Left hindlimb (tissue), 1 donor: ENCODE data around the gene BRINP3.
"Not testable (repeated sequence)": the region's sequence is repeated elsewhere in the genome, so short reads cannot be mapped to it uniquely, and the experiment has no call there.

ENCODE experiments used
- DNase-seq: peaks from one replicate; pipeline ENCODE4 v3.0.0-alpha.2; 2018

BRINP3 gene

DNA sequence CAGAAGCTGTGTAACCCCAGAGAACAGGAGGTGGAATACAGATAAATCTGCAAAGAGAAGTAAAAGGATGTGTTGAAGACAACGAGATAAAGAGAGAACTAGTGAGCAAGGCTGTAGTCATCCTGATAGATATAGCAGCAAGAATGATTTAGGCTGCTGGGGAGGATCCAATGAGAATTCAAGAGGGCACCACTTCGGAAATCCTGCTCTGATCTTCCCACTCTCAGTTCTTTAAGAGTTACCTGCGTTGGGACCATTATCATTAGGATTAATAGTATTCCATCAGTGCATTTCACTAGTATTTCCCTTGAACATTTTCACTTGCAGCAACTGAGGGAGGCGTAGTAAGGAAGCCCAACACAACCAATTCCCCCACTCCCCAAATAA lies at the start of gene BRINP3:
Gene BRINP3, minus strand, starts transcription at position 103 of the 387 bp plus-strand sequence.
- DNase-seq = no peak

DNA sequence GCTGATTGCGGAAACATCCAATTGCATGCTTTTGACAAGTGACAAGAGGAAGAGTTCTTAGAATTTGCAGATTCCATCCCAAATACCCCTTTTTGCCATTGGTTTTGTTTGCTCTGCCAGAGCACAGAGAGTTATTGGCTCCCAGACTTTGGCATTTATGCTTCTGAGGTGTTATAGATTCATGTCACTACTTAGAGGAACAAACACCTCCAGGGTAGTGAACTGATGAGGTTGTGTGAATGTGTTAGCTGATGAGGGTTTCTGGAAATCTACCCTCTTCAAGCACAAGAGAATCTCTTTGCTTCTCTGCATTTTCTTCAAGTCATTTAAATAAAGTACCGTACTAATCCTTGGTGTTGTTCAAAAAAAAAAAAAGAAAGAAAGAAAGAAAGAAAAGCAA lies 33.9 kb upstream of the BRINP3 start:
- DNase-seq = no peak

DNA sequence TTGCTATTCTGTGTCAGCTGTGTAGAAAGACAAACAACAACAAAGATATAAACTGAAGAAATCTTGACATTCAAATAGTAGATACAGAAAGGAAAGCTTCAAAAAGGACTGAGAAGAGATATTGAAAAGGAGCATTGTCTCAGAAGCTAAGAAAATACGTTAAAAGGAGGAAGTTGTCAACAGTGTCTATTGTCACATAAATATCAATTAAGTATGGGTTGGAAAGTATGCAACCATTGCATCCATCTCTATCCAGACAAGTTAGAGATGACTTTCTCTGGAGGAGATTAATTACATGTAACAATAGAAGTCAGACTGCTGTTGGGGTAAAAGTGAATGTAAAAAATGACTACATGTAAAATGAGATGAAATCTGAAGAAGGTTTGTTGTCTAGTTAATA lies 29.7 kb upstream of the BRINP3 start:
- no peak for DNase-seq

DNA sequence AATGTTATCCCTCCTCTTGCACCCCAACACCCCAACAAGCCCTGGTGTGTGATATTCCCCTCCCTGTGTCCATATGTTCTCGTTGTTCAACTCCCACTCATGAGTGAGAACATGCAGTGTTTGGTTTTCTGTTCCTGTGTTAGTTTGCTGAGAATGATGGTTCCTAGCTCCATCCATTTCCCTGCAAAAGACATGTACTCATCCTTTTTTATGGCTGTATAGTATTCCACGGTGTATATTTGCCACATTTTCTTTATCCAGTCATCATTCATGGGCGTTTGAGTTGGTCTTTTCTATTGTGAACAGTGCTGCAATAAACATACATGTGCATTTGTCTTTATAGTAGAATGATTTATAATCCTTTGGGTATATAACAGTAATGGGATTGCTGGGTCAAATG lies 26.9 kb upstream of the BRINP3 start:
- not testable (repeated sequence) for DNase-seq

DNA sequence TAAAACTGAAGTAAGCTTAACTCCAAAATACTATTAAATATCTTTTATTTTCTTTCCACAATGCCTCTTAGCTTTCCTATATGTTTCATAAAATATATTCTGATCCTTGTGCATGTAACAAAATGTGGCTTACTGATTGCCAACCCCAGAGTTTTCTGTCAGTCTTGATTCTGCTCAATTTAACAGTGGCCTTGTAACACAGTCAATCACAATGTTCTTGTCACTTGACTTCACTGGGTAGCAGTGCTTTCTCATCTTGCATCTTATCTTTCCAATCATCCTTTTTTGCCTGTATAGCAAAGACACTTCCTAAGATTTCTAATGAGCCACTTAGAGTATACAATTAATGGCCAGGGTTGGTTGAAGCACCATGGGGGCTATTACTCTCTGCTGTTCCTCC lies 19.9 kb upstream of the BRINP3 start:
- no peak for DNase-seq

DNA sequence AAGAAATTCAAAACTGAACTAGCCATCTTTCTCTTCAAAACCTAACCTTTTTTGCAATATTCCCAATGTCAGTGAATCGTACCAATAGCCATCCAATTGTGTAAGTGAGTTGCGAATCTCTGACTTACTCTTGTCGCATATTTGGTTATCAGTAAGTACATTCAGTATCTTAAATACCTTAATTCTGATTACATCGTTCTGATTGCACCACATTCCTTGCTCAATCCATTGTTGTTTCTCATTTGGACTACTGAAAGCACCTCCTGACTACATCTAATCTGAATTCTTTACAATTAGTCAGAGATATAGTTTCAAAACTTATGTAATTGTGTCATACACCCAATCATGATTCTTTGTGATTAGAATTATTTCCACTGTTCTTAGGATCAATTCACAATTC lies 16.8 kb upstream of the BRINP3 start:
- DNase-seq = no peak

DNA sequence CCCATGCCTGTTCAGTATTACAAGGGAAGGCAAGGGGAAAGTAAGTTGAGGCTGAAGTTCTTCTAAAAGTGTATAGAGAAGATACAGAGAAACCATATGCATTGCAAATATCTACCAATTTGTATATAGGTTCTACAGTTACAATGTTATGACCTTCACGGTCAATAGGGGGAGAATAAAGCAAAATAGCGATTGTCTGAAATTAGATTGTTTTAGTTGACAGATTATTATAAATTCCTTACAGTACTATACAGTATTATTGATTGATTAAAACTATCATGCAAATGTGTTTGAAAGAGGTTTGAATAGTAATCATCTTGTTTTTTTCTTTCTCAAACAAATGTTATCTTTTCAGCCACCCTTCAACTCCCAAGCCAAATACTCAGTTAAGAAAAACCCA lies 13.7 kb upstream of the BRINP3 start:
- no peak for DNase-seq

DNA sequence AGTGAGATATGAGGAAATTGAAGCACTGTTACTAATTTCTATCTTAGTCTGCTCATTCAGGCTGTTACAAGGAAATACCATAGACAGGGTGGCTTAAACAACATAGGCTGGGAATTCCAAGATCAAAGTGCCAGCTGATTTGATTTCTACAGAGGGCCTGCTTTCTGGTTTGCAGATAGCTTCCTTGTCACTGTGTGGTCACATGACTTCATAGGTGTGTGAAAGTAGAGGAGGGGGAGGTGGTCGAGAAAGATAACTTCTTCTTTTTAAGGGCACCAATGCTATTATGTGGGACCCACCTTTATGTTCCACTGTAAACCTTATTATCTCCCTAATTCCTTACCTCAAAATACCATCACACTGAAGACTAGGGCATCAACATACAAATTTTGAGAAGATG lies 6.4 kb upstream of the BRINP3 start:
- no peak for DNase-seq

DNA sequence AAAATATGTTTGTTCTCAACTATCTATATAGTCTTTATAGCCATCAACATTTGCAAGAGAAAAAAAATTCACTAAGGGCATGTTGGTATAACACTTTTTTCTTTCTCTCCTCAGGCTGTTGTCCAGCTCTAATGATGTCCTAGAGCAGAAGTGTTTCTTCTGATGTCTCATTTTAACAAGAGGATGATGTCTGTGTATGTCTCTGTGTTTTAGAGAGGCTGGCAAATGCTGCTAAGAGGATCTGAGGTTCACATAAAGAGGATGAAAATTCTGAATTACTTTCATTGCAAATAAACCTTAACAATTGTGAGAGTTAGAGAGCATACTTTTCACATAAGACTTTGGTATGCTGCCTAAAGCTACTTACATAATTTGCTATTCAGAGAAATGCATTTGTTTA lies 2.6 kb upstream of the BRINP3 start:
- no peak for DNase-seq

DNA sequence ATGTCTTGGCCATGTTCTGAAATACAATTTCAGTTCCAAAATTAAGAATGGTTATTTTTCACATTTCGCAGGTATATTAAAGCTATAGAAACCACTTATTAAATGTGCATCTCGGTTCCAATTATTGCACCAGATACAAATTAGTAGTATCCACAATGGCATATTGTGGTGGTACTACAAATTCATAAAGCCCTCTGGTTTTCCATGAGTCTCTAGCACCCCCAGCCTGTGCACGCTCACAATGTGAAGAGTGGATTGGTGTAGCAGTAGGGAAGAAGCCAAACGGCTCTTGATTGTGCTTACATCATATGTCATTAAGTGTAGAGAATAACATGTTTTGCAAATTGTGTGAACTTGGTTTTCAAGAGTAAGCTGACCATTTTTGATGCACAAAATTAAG lies 1.9 kb upstream of the BRINP3 start:
- no peak for DNase-seq

DNA sequence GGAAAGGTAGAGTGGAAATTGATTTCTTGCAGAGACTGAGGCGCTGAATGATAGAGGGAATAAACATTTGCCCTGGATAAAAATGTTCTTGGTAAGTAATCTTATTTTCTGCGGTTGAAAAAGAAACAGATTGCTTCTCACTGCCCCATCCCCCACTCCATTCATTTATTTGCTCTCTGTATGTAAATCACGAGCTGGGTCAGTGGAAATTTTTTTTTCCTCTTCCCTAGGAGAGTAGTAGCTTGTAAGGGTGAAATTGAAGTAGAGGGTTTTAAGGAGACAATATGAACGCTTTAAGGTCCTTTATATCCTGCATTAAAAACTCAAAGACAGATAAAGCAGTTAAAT lies 1.4 kb upstream of the BRINP3 start:
- no peak for DNase-seq

DNA sequence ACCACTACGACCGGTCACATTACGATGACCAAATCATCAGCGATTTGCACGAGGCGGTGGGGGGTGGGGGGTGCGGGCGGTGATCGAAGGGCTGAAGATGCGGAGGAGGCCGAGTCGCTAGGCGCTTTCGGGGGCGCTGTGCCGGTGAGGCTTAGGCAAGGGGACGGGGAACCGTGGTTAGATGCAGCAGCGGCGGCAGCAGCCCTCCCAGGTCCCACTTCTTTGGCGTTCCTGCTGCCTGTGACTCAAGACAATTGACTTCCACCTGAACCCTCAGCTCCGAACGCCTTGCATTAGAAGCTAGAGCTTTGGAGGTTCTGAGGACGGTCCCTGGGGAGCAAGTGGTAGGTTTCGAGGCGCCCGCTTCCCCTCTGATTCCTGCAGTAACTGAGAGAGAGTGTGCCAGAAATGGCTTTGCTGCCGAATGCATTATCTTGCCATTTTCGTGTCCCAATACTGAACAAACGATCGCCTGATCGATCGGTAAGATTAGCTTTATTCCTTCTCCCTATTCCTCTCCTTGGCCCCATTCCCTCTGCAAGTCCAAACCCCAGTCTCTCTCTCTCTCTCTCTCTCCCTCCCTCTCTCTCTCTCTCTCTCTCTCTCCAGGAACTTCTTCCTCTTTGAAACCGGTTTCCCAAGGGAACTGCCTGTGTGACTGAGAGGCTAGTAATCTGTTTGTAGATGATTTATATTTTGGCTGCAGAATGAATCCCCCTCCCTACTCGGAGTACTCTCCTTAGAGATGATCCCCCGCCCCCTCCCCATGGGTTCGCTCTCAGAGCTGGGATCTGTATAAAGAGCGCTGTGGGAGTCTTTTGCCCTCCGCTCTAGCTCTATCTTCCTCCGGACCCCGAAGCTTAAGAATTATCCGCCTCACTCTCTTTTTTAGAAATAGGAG lies 735 bp upstream of the BRINP3 start:
- DNase-seq = peak; percentile 39

DNA sequence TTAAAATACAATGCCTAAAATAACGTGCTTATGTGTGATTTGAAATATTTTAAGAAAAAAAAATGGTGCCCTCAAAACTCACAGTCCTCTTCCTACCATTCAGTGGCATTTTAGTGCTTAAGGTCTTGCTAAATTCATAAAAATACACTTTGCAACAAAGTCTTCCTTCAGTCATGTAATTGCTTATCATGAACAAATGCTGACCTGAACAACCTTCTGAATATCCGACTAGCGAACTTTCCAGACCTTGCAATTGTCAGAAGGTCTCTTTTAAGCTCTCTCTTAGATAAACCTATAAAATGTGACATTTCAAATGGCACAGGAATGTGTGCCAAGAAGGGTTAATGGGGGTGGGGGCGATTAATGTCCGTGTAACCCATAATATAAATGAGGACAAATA lies 858 bp downstream of the BRINP3 start:
- no peak for DNase-seq

DNA sequence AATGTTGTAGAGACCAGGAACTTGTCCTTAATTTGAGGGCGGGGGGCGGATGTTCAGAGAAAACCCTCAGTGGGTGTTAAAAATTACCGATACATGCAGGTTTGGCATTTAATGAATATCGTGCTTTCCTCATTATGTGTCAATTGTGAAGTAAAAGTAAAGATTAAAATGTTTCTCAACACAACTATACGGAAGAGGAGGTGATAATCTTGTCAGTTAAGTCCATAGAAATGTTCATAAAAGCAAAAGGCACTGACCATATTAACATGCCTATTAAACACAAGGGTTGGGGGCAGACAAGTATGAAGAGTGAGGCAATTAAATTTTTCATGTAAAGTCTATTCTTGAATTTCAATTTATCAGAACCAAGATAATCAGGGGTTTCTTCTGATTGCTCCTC lies 1.3 kb downstream of the BRINP3 start:
- DNase-seq = no peak

DNA sequence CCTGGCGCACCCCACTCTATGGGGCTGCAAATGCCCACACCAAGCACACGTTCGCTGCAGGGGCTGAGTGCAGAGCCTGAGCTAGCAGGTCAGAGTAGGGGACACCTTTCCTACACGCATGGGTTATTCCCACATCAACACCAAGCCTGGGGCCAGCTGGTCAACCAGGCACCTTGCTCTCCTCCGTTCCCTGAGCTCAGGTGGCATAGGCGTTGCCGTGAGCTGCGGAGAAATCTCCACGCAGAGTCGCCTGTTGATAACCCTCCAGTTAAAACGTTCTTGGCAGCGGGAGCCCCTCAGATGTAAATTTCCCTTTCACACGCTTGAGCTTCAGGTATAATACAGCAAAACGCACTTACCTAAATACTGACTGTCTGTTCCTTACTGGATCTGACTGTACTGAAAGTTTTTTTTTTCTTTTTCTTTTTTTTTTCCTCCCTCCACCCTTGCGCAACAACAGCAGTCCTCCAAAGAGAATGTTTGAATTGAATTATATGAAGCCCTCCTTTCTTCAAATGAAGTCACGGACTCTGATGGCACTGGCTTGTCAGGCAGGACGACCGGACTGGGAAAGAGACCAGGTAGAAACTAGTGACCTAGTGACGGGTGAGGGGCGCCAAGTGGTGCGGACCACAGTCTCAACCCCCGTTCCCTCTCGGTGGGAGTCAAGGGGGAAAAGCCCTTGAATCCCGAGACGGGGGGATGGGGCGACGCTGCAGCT lies 2.1 kb downstream of the BRINP3 start:
- DNase-seq = peak; percentile 34

DNA sequence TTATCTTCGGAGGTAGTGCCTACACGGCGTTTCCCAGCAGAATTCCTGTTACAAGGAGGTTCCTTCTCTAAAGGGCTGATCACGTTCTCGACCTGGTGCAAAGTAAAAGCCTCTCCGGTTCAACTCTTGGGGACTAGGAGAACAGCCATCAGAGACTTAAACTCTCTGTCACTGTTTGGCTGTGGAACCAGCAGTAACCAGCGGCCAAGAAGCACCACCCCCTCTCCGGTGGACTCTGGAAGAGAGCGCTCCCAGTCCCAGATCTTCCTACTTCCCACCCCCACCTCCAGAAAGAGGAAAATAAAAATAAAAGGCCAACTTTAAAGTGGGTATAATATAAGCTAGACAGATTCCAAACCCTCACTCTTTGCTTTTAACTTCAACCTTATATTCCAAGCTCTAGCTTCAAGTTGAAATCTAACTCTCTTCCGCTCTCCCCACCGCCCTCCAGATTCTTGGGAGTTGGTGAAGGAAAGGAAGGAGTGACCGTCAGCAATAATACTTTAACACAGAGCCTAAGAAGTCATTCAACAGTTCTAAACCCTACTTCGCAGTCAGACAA lies 2.9 kb downstream of the BRINP3 start:
- peak; percentile 34 for DNase-seq

DNA sequence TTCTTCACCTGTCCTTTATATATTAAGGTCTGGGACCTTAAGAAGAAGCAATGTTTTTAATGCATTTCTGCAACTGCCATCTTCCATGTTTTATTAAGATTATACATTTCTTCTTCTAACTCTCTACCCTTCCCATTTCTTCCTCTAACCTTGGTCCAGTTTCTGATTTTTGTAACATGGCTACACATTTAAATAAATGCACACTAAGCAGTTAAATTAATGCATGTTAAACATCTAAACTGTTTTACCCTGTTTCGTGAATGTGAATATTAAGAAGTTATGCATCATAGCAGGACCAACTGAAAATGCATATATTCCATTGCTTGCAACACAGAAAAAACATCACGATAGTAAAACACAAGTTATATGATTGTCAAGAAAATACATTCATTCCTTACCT lies 3.7 kb downstream of the BRINP3 start:
- no peak for DNase-seq

DNA sequence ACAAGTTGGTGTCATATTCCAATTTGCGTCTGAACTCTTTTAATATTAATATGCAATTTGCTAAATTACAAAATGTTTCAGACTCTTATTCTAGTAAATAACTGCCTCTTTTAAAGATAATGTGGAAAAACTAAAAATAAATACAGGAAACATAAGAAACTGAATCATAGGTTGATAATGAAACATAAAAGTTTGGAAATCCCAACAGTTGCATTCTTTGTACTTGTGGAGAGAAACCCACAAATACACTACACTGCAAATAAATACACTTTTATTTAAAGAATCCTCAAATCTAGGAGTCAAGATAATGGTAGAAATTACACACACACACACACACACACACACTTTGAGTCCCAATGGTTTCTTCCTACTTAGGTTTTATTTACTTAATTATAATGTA lies 5.2 kb downstream of the BRINP3 start:
- DNase-seq = no peak

DNA sequence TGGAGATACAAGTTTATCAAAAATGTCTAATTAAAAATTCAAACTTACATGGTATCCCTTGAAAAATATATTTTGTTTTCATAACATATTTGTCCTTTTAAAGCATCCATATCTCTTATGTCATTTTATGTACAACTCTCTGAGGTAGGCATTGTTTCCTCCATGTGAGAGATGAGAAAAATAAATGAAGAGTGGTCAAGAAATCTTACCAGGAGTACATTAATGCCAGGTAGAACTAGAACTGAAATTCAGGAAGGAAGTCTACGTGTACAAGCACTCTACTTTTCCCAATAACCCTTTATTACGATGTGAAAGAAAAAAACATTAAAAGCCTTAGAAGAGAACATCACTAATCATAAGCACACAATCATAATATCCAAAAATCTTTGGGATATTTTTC lies 5.6 kb downstream of the BRINP3 start:
- no peak for DNase-seq

DNA sequence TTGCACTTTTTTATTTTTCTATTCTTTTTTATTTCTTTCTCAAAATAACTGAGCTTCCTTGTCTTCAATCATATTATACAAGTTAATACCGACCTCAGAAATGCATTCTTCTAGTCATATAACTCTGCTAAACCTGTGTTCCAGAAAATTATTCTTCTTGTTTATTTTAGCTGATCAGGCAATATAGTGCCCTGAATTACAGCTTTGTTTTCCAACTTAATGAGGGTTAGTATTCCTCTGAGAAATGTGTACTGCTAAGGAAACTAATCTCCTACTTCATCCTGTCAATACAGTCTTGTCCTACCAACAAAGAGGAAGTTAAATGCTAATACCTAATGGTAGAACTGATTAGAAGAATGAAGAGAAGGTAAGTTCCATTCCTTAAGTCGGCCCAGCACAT lies 13.0 kb downstream of the BRINP3 start:
- no peak for DNase-seq

DNA sequence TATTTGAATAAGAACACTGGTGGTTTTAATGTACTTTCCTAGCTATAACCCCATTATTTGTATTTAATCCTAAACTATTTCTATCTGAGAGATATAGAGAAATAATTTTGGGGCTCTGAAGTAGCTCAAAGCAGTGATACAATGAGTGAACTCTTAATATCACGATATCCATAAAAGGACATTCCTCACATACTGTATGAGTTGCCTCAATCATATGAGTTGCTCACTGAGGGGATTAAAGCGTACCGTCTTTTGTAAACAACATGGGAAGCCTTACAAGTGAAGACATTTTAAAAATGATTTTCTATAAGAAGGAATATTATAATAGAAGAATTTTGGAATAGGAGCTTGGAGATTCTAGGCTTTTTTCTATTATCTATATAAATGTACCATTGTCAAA lies 21.5 kb downstream of the BRINP3 start:
- DNase-seq = no peak

DNA sequence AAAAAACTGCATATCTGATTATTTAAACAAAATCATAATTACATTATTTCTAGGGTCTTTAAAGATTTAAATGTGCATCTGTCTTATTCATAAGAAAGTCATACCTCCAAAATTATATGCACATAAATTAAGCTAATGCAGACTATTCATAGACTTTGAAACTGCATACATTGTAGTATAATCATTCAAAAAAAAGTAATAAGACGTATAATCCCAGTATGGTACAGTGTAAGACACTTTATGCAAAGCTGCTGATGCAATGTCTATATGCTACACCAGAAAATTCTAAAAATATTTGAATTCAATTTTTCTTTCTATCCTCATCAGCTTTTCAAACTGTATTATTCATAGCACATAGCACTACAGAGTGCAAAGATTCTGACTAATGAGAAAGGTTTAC lies 22.0 kb downstream of the BRINP3 start:
- DNase-seq = no peak

DNA sequence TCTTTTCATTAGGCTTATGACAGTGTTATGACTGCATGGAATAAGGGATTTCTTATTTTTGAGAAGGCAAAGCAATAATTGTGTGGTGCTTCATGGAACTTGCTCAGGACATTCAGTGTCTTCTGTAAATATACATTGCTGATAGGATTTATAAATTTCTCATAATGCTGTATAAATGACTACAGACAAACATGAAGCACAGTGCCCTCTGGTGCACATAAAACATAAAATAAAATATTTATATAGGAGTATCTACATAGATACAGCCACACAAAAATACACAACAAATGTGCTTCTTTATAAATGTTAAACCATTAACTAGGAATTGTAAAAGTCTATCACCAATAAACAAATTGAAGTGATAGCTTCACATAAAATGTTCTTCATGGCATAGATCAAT lies 24.1 kb downstream of the BRINP3 start:
- DNase-seq = no peak

DNA sequence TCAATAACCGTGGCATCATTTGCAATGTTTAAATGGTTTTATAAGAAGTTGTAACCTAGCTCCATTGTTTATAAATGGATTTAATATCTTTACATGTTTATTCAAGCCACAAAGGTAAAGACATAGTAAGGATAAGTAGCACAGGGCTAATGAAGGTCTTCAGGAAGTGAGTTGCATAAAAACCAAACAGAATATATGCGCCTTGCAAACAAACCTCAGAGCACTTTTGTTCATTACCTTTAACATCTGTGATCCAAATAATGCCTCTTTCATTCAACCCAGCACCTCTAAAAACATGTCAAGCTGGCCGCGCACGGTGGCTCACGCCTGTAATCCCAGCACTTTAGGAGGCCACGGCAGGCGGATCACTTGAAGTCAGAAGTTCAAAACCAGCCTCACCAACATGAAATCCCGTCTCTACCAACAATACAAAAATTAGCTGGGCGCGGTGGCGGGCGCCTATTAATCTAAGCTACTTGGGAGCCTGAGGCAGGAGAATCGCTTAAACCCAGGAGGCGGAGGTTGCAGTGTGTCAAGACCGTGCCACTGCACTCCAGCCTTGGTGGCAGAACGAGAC lies 25.3 kb downstream of the BRINP3 start:
- DNase-seq = no peak
